Adrenal gland (tissue), 12 donors: ENCODE results near the gene FARP2. TPM values are rescaled to one million over a fixed set of nuclear protein-coding genes. Genes with fewer than 3 reads are reported as not detected.

Source experiments
- DNase-seq, 7 donors: peaks; one replicate each; pipeline ENCODE4 v3.0.0-alpha.2; 2019 to 2020
- H3K27ac ChIP-seq, 5 donors: fragments of 200-600 bp; sonication (generic) in 4 of 5; 1 replicate in 3 of 5; 2 replicates in 2 of 5; pipeline versions ENCODE4 v1.5.1 to v1.8.0; 2016 to 2020; ENCODE audit warnings: mild to moderate bottlenecking in 1 of 5
- H3K27me3 ChIP-seq: fragments of 200-600 bp; 2 replicates; pipeline ENCODE4 v1.8.0; 2021
- H3K36me3 ChIP-seq, 2 donors: fragments of 200-600 bp; replicated peaks in 1 of 2; 1 replicate in 1 of 2; 2 replicates in 1 of 2; pipeline versions ENCODE4 v1.5.1 to v1.8.0; 2018 to 2022
- H3K4me1 ChIP-seq, 2 donors: fragments of 200-600 bp; replicated peaks in 1 of 2; 1 replicate in 1 of 2; 2 replicates in 1 of 2; pipeline versions ENCODE4 v1.5.1 to v1.8.0; 2018 to 2021
- H3K4me3 ChIP-seq, 4 donors: fragments of 200-600 bp; sonication (generic) in 3 of 4; one replicate each; pipeline ENCODE4 v1.5.1; 2016 to 2018
- H3K9me3 ChIP-seq, 3 donors: fragments of 200-600 bp; sonication (generic) in 1 of 3; replicated peaks in 1 of 3; 1 replicate in 2 of 3; 2 replicates in 1 of 3; pipeline versions ENCODE4 v1.5.1 to v1.8.0; 2016 to 2021
- CTCF ChIP-seq, 6 experiments: fragments of 450-650 bp in 4 of 6; fragments of 200-600 bp in 2 of 6; sonication (generic) in 1 of 6; IDR thresholded peaks; 1 replicate in 5 of 6; 2 replicates in 1 of 6; pipeline versions ENCODE4 v1.5.1 to v1.8.0; 2016 to 2021; ENCODE audit warnings: antibody characterized with exemption in 6 of 6, mild to moderate bottlenecking in 2 of 6, moderate library complexity in 1 of 6
- POLR2A ChIP-seq, 2 donors: fragments of 450-650 bp; IDR thresholded peaks; one replicate each; pipeline ENCODE4 v1.6.1; 2017; ENCODE audit warnings: antibody characterized with exemption in 2 of 2, mild to moderate bottlenecking in 2 of 2, moderate library complexity in 1 of 2
- whole genome bisulfite sequencing, 4 donors: extraction: QIAGEN DNeasy Blood & Tissue Kit in 2 of 4; methylation state at CpG; one replicate each; pipeline versions ENCODE4 v1.1.5 to v1.1.7; 2013 to 2017; 5-methylcytosine and 5-hydroxymethylcytosine counted together
- intact Hi-C, 2 donors: fragments of 100-400 bp; cut with DNase I; formaldehyde crosslinking; loops; one replicate each; pipeline versions ENCODE4 v1.14.1 to v1.15.0; 2022 to 2023
- polyA plus RNA-seq, 3 donors: library from polyadenylated mRNA; stranded (reverse); fragments of 200-250 nt in 2 of 3; fragments of 350-450 nt in 1 of 3; fragmentation: Illumina TruSeq in 1 of 3; extraction: RNeasy Lipid Tissue Mini Kit (QIAGEN cat#74804) in 1 of 3; gene quantifications; one replicate each; pipeline ENCODE4 v1.2.3, GENCODE V29; 2013 to 2014
- total RNA-seq, 9 donors: library from RNA; depleted of rRNA in 4 of 9; stranded (reverse); fragments of >200 nt in 4 of 9; fragments of 120-200 nt in 1 of 9; fragmentation: NEBNext Ultra II Directional in 1 of 9; extraction: Animal tissue kit (Norgen Biotek cat#: 25700) in 1 of 9; gene quantifications; one replicate each; pipeline versions ENCODE4 v1.1.0 to v1.2.4, GENCODE V29; 2013 to 2023
- donor health status: healthy with polysubstance abuse.
- donor health status: Bipolar disorder and iron deficiency.
- donor health status: DM: yes; HTN: yes; CAD: no.
- donor health status: DM: no; HTN: no; CAD: no.
- donor health status: DM: no; HTN: no; CAD: no.
- donor health status: DM: yes; HTN: yes; CAD: no.

Gene FARP2
- total and polyA plus RNA-seq, 12 donors = 17.3 to 66.8 (median 37.8) TPM

- no peak for DNase-seq
- intact Hi-C loops = no loop called here
- H3K27ac ChIP-seq = no peak overlapping the region
- TF ChIP-seq POLR2A (IDR thresholded peaks at IDR 0.05) (no peak), CTCF (IDR thresholded peaks at IDR 0.05) (no peak)
- no peak overlapping the region for H3K4me3 ChIP-seq
- H3K4me1 ChIP-seq = no peaks in the 10 kb centered on the region
- no peaks in the 10 kb centered on the region for H3K9me3 ChIP-seq
- no peaks in the 10 kb centered on the region for H3K27me3 ChIP-seq
- WGBS, 4 donors = 93 to 97% (median 95%) methylated on average over 13 to 18 of the region's 18 CpGs
- no peaks in the 10 kb centered on the region for H3K36me3 ChIP-seq
These were observed 107.4 kb downstream of the FARP2 start for GRCh38 chr2:241463276-241464135.

GRCh38 chr2:241465543-241465942 is 109.5 kb downstream of the FARP2 start:
- WGBS, 4 donors = 77 to 92% (median 84%) methylated on average over 11 to 12 of the region's 12 CpGs
- intact Hi-C loops = no loop called here
- TF ChIP-seq POLR2A (IDR thresholded peaks at IDR 0.05) = no peak
- TF ChIP-seq CTCF (IDR thresholded peaks at IDR 0.05) = no peak
- Histone ChIP-seq H3K27ac (no peak overlapping the region), H3K36me3 (no peaks in the 10 kb centered on the region), H3K4me3 (no peak overlapping the region), H3K27me3 (no peaks in the 10 kb centered on the region), H3K9me3 (no peaks in the 10 kb centered on the region), H3K4me1 (no peaks in the 10 kb centered on the region)
- no peak for DNase-seq

GRCh38 chr2:241466230-241466629 is 110.1 kb downstream of the FARP2 start:
- Histone ChIP-seq H3K27me3 (no peaks in the 10 kb centered on the region), H3K27ac (no peak overlapping the region), H3K36me3 (no peaks in the 10 kb centered on the region), H3K9me3 (no peaks in the 10 kb centered on the region), H3K4me1 (no peaks in the 10 kb centered on the region), H3K4me3 (no peak overlapping the region)
- no peak for DNase-seq
- no peak for TF ChIP-seq POLR2A (IDR thresholded peaks at IDR 0.05)
- intact Hi-C loops = no loop called here
- 87 to 93% (median 92%) methylated on average over 9 to 10 of the region's 10 CpGs; no CpG with 5 or more reads in 1 of the 4 donors for WGBS, 4 donors

- Histone ChIP-seq H3K4me3 (no peak overlapping the region), H3K27ac (no peak overlapping the region), H3K4me1 (no peaks in the 10 kb centered on the region), H3K9me3 (no peaks in the 10 kb centered on the region), H3K27me3 (no peaks in the 10 kb centered on the region), H3K36me3 (no peaks in the 10 kb centered on the region)
- 90 to 96% (median 94%) methylated on average over 12 to 23 of the region's 23 CpGs for WGBS, 4 donors
- TF ChIP-seq POLR2A (IDR thresholded peaks at IDR 0.05) (no peak), CTCF (IDR thresholded peaks at IDR 0.05) (no peak)
- intact Hi-C loops = no loop called here
- no peak for DNase-seq
These were observed 111.8 kb downstream of the FARP2 start for GRCh38 chr2:241467777-241468475.
